H9 (cell line): ENCODE results near the gene CMTM2. TPM values are rescaled to one million over a fixed set of nuclear protein-coding genes. Genes with fewer than 3 reads are reported as not detected.

Experiments used
- DNase-seq: peaks from one replicate; pipeline ENCODE4 v3.0.0-alpha.2; 2017
- H2AFZ ChIP-seq: one replicate; pipeline ENCODE4 v1.6.1; 2013; ENCODE audit warnings: mild to moderate bottlenecking, low read length, control low read depth, moderate library complexity
- H2AK5ac ChIP-seq: 2 replicates; pipeline ENCODE4 v1.6.1; 2013; ENCODE audit warnings: low read length, control low read depth, mixed read lengths; ENCODE audit not compliant: insufficient read length
- H2BK120ac ChIP-seq: one replicate; pipeline ENCODE4 v1.6.1; 2013; ENCODE audit warnings: low read depth, mild to moderate bottlenecking, low read length, control low read depth, inconsistent platforms; ENCODE audit not compliant: poor library complexity, severe bottlenecking
- H2BK12ac ChIP-seq: 2 replicates; pipeline ENCODE4 v1.6.1; 2013; ENCODE audit warnings: low read length, control low read depth, mixed read lengths, low read depth; ENCODE audit not compliant: insufficient read length
- H2BK15ac ChIP-seq: 2 replicates; pipeline ENCODE4 v1.6.1; 2013; ENCODE audit warnings: low read depth, low read length, control low read depth
- H2BK20ac ChIP-seq: one replicate; pipeline ENCODE4 v1.6.1; 2013; ENCODE audit warnings: low read depth, mild to moderate bottlenecking, low read length, control low read depth, inconsistent platforms; ENCODE audit not compliant: poor library complexity, severe bottlenecking
- H2BK5ac ChIP-seq: 2 replicates; pipeline ENCODE4 v1.6.1; 2013; ENCODE audit warnings: low read length, control low read depth, mixed read lengths; ENCODE audit not compliant: insufficient read length
- H3K14ac ChIP-seq: 2 replicates; pipeline ENCODE4 v1.6.1; 2013; ENCODE audit warnings: low read length, control low read depth; ENCODE audit not compliant: insufficient read depth
- H3K18ac ChIP-seq: 2 replicates; pipeline ENCODE4 v1.6.1; 2013; ENCODE audit warnings: low read depth, mild to moderate bottlenecking, mixed read lengths, low read length, control low read depth; ENCODE audit not compliant: insufficient read length
- H3K23ac ChIP-seq: 2 replicates; pipeline ENCODE4 v1.6.1; 2013; ENCODE audit warnings: low read length, control low read depth, mixed read lengths, low read depth; ENCODE audit not compliant: insufficient read length
- H3K23me2 ChIP-seq: 2 replicates; pipeline ENCODE4 v1.6.1; 2013; ENCODE audit warnings: low read depth, mild to moderate bottlenecking, mixed read lengths, low read length, control low read depth; ENCODE audit not compliant: insufficient read length, poor library complexity, severe bottlenecking
- H3K27ac ChIP-seq: 2 replicates; pipeline ENCODE4 v1.5.1; 2013; ENCODE audit warnings: low read length, control low read depth, mixed read lengths, low read depth; ENCODE audit not compliant: insufficient read length
- H3K27me3 ChIP-seq: 2 replicates; pipeline ENCODE4 v1.6.1; 2013; ENCODE audit warnings: low read length, control low read depth, inconsistent platforms; ENCODE audit not compliant: insufficient read depth
- H3K4ac ChIP-seq: 2 replicates; pipeline ENCODE4 v1.6.1; 2013; ENCODE audit warnings: low read depth, mild to moderate bottlenecking, control low read depth, inconsistent platforms, low read length, moderate library complexity
- H3K4me1 ChIP-seq: 2 replicates; pipeline ENCODE4 v1.6.1; 2013; ENCODE audit warnings: low read length, control low read depth, inconsistent platforms; ENCODE audit not compliant: insufficient read depth
- H3K4me2 ChIP-seq: 2 replicates; pipeline ENCODE4 v1.6.1; 2013; ENCODE audit warnings: low read length, control low read depth, mixed read lengths; ENCODE audit not compliant: insufficient read length, insufficient read depth
- H3K56ac ChIP-seq: 2 replicates; pipeline ENCODE4 v1.6.1; 2013; ENCODE audit warnings: low read depth, mild to moderate bottlenecking, mixed read lengths, low read length, control low read depth; ENCODE audit not compliant: insufficient read length
- H3K79me1 ChIP-seq: 2 replicates; pipeline ENCODE4 v1.6.1; 2013; ENCODE audit warnings: low read depth, mild to moderate bottlenecking, moderate library complexity, low read length, control low read depth, inconsistent platforms; ENCODE audit not compliant: insufficient read depth, poor library complexity, severe bottlenecking
- H3K79me2 ChIP-seq: 2 replicates; pipeline ENCODE4 v1.6.1; 2013; ENCODE audit warnings: low read length, control low read depth, inconsistent platforms; ENCODE audit not compliant: insufficient read depth
- H3K9ac ChIP-seq: 2 replicates; pipeline ENCODE4 v1.6.1; 2013; ENCODE audit warnings: low read length, control low read depth, mixed read lengths; ENCODE audit not compliant: insufficient read length; ENCODE audit errors: extremely low read depth
- H3K9me3 ChIP-seq: one replicate; pipeline ENCODE4 v1.6.1; 2013; ENCODE audit warnings: low read depth, low read length, inconsistent platforms; ENCODE audit not compliant: control insufficient read depth
- H3T11ph ChIP-seq: one replicate; pipeline ENCODE4 v1.6.1; 2013; ENCODE audit warnings: mild to moderate bottlenecking, low read length, control low read depth, inconsistent platforms
- H4K20me1 ChIP-seq: one replicate; pipeline ENCODE4 v1.6.1; 2013; ENCODE audit not compliant: control insufficient read depth, insufficient read length, insufficient read depth
- H4K5ac ChIP-seq: 2 replicates; pipeline ENCODE4 v1.6.1; 2013; ENCODE audit warnings: low read depth, mild to moderate bottlenecking, mixed read lengths, low read length, control low read depth; ENCODE audit not compliant: insufficient read length
- H4K8ac ChIP-seq: replicated peaks from 2 replicates; pipeline ENCODE4 v1.6.1; 2013; ENCODE audit warnings: low read length, control low read depth, mixed read lengths, low read depth; ENCODE audit not compliant: insufficient read length
- H4K91ac ChIP-seq: 2 replicates; pipeline ENCODE4 v1.6.1; 2013; ENCODE audit warnings: low read depth, mild to moderate bottlenecking, moderate library complexity, mixed read lengths, low read length, control low read depth; ENCODE audit not compliant: insufficient read length
- H3K27ac Mint-ChIP-seq, 3 experiments: 2 replicates in 2 of 3; 3 replicates in 1 of 3; pipeline ENCODE4 v1.8.0; 2020 to 2021; ENCODE audit warnings: mixed read lengths in 3 of 3, mild to moderate bottlenecking in 1 of 3, moderate library complexity in 1 of 3
- H3K27me3 Mint-ChIP-seq: 2 replicates; pipeline ENCODE4 v1.8.0; 2021; ENCODE audit warnings: low read depth, mild to moderate bottlenecking, moderate library complexity, mixed read lengths
- H3K36me3 Mint-ChIP-seq, 3 experiments: 2 replicates in 2 of 3; 3 replicates in 1 of 3; pipeline ENCODE4 v1.8.0; 2020 to 2021; ENCODE audit warnings: low read depth in 3 of 3, mixed read lengths in 3 of 3; ENCODE audit not compliant: insufficient read depth in 1 of 3
- H3K4me1 Mint-ChIP-seq, 2 experiments: 2 replicates each; pipeline ENCODE4 v1.8.0; 2020; ENCODE audit warnings: mixed read lengths in 2 of 2
- H3K4me3 Mint-ChIP-seq, 2 experiments: 2 replicates in 1 of 2; 3 replicates in 1 of 2; pipeline ENCODE4 v1.8.0; 2020 to 2021; ENCODE audit warnings: mild to moderate bottlenecking in 2 of 2, mixed read lengths in 2 of 2, moderate library complexity in 1 of 2
- H3K9me3 Mint-ChIP-seq, 2 experiments: 2 replicates in 1 of 2; 3 replicates in 1 of 2; pipeline ENCODE4 v1.8.0; 2020; ENCODE audit warnings: mild to moderate bottlenecking in 2 of 2, mixed read lengths in 2 of 2, moderate library complexity in 1 of 2
- CTCF ChIP-seq: fragments of 200-600 bp; sonication (generic); conservative IDR thresholded peaks from 3 replicates; pipeline ENCODE4 v1.8.0; 2021; ENCODE audit warnings: antibody characterized with exemption, mild to moderate bottlenecking
- WGBS: extraction: QIAGEN DNeasy Blood & Tissue Kit; methylation state at CpG from one replicate; pipeline ENCODE4 v1.1.7; 2013; ENCODE audit warnings: missing lambda C conversion rate, low lambda C conversion rate, mixed read lengths; ENCODE audit not compliant: insufficient read length; ENCODE audit errors: extremely low coverage; 5-methylcytosine and 5-hydroxymethylcytosine counted together
- total RNA-seq: library from RNA; stranded (reverse); gene quantifications from 2 replicates; pipeline ENCODE4 v1.2.1, GENCODE V29; 2021

The CMTM2 gene
- total RNA-seq, 1 experiment from 2014 or later: not detected

GRCh38 chr16:66637806-66638205, 58.5 kb downstream of the CMTM2 start:
- Histone ChIP-seq H4K8ac (no peak overlapping the region), H2AFZ (no peak overlapping the region), H3K4me1 (peaks cover 3% of the 10 kb centered on the region; the same call in 1 of the 2 replicates), H3K18ac (no peak overlapping the region), H4K5ac (no peak overlapping the region), H3K23me2 (no peaks in the 10 kb centered on the region), H2AK5ac (no peak overlapping the region), H3K79me2 (no peaks in the 10 kb centered on the region; the same call in 1 of the 2 replicates), H4K91ac (no peak overlapping the region), H3K9me3 (no peaks in the 10 kb centered on the region), H2BK120ac (no peak overlapping the region), H3K56ac (no peak overlapping the region), H2BK12ac (no peak overlapping the region), H2BK15ac (no peak overlapping the region), H3K79me1 (no peaks in the 10 kb centered on the region), H4K20me1 (no peaks in the 10 kb centered on the region), H3K4me2 (no peak overlapping the region), H3K4ac (no peak overlapping the region), H3K14ac (no peak overlapping the region), H3K23ac (no peak overlapping the region), H3T11ph (no peak overlapping the region), H2BK5ac (no peak overlapping the region), H3K27ac (no peak overlapping the region), H3K9ac (no peak overlapping the region), H2BK20ac (no peak overlapping the region), H3K27me3 (no peaks in the 10 kb centered on the region)
- no peak for DNase-seq
- Mint-ChIP-seq H3K36me3 (peaks cover 10 to 28% (median 23%) of the 10 kb centered on the region in 3 experiments), H3K4me1 (peaks cover 27% of the 10 kb centered on the region in 2 experiments), H3K9me3 (no peaks in the 10 kb centered on the region; a peak in 1 of 5 replicates), H3K27ac (peak overlapping the region; percentile 20 to 59 (median 39); a peak in 4 of 7 replicates), H3K4me3 (no peak overlapping the region), H3K27me3 (no peaks in the 10 kb centered on the region)
- no peak for TF ChIP-seq CTCF
- WGBS: no CpG with 5 or more reads among the region's 3 CpGs

Other genes with a start within 250 kb of the CMTM2 start
- 0.20 TPM in 1 of 2 replicates, not detected in the other for gene CDH5, start 212.8 kb upstream of the CMTM2 start, total RNA-seq
- 0.24 TPM in 1 of 2 replicates, not detected in the other for gene BEAN1, start 152.2 kb upstream of the CMTM2 start, total RNA-seq
- 5.2 and 6.3 TPM in 2 replicates for gene TK2, start 29.3 kb upstream of the CMTM2 start, total RNA-seq
- 23.1 and 25.9 TPM in 2 replicates for gene CKLF, start 26.9 kb upstream of the CMTM2 start, total RNA-seq
- 2.1 and 2.6 TPM in 2 replicates for gene CMTM1, start 13.0 kb upstream of the CMTM2 start, total RNA-seq
- 39.2 and 41.0 TPM in 2 replicates for gene CMTM3, start 25.2 kb downstream of the CMTM2 start, total RNA-seq
- gene CMTM4, start 117.3 kb downstream of the CMTM2 start, total RNA-seq: 39.8 and 40.5 TPM in 2 replicates
- 94.2 and 100 TPM in 2 replicates for gene DYNC1LI2, start 172.1 kb downstream of the CMTM2 start, total RNA-seq
- not detected in 2 replicates for gene TERB1, start 222.1 kb downstream of the CMTM2 start, total RNA-seq